ENCODE data around the gene EYS.

EYS gene

GRCh38 chr6:65707126-65707826 lies at the start of gene EYS:
EYS (minus strand) TSS chr6:65707226; CDS start chr6:65495410, 211,816 bp downstream.
- DNase-seq = peak in 2 of 3 experiments; percentile 48 to 87

GRCh38 chr6:65746302-65746701 lies 39.3 kb upstream of the EYS start:
- DNase-seq = no peak

GRCh38 chr6:65745614-65746013 lies 38.6 kb upstream of the EYS start:
- DNase-seq = no peak

- DNase-seq = no peak
Observed at GRCh38 chr6:65728879-65729479, 22.0 kb upstream of the EYS start.

- no peak for DNase-seq
Observed at GRCh38 chr6:65719101-65719500, 12.1 kb upstream of the EYS start.

- DNase-seq = no peak
Observed at GRCh38 chr6:65711531-65711930, 4.5 kb upstream of the EYS start.

GRCh38 chr6:65709099-65709830 lies 2.2 kb upstream of the EYS start:
- DNase-seq = no peak

- no peak for DNase-seq
Observed at GRCh38 chr6:65708162-65708561, 1.1 kb upstream of the EYS start.

- no peak for DNase-seq
Observed at GRCh38 chr6:65706436-65706835, 590 bp downstream of the EYS start.

- no peak for DNase-seq
Observed at GRCh38 chr6:65701325-65701724, 5.7 kb downstream of the EYS start.

GRCh38 chr6:65700561-65700960 lies 6.5 kb downstream of the EYS start:
- DNase-seq = no peak

- DNase-seq = no peak
Observed at GRCh38 chr6:65692109-65692508, 14.9 kb downstream of the EYS start.

GRCh38 chr6:65680232-65680631 lies 26.8 kb downstream of the EYS start:
- no peak for DNase-seq

GRCh38 chr6:65671922-65672321 lies 35.1 kb downstream of the EYS start:
- DNase-seq = peak in 1 of 3 experiments; percentile 26

- peak in 1 of 3 experiments; percentile 38 for DNase-seq
Observed at GRCh38 chr6:65667916-65668656, 38.9 kb downstream of the EYS start.

GRCh38 chr6:65650086-65650485 lies 56.9 kb downstream of the EYS start:
- no peak for DNase-seq

GRCh38 chr6:65649392-65649791 lies 57.6 kb downstream of the EYS start:
- no peak for DNase-seq

- DNase-seq = no peak
Observed at GRCh38 chr6:65646544-65646943, 60.5 kb downstream of the EYS start.

- DNase-seq = no peak
Observed at GRCh38 chr6:65642776-65643175, 64.2 kb downstream of the EYS start.

- DNase-seq = no peak
Observed at GRCh38 chr6:65638047-65638831, 68.8 kb downstream of the EYS start.

- DNase-seq = no peak
Observed at GRCh38 chr6:65637289-65638046, 69.6 kb downstream of the EYS start.

GRCh38 chr6:65633501-65633900 lies 73.5 kb downstream of the EYS start:
- no peak for DNase-seq
